Measurements from ENCODE around the gene STPG2.
A peak's percentile ranks its signal among the peaks of the same experiment; 100 is the strongest.

The STPG2 gene

GRCh38 chr4:98092833-98093439, 50.3 kb downstream of the STPG2 start:
- peak; percentile 51 for DNase-seq

GRCh38 chr4:98081936-98082335, 61.3 kb downstream of the STPG2 start:
- DNase-seq: no peak

GRCh38 chr4:98068495-98068894, 74.8 kb downstream of the STPG2 start:
- DNase-seq: no peak

- DNase-seq: peak; percentile 5
Measured at GRCh38 chr4:98055800-98056501, 87.3 kb downstream of the STPG2 start.

GRCh38 chr4:98046665-98047064, 96.6 kb downstream of the STPG2 start:
- DNase-seq: peak; percentile 4

- no peak for DNase-seq
Measured at GRCh38 chr4:98030059-98030458, 113.2 kb downstream of the STPG2 start.

GRCh38 chr4:98027827-98028226, 115.4 kb downstream of the STPG2 start:
- peak; percentile 45 for DNase-seq

GRCh38 chr4:98026362-98026761, 116.9 kb downstream of the STPG2 start:
- DNase-seq: no peak

- DNase-seq: no peak
Measured at GRCh38 chr4:98006814-98007412, 136.4 kb downstream of the STPG2 start.

- no peak for DNase-seq
Measured at GRCh38 chr4:98006060-98006459, 137.2 kb downstream of the STPG2 start.

- DNase-seq: no peak
Measured at GRCh38 chr4:98000940-98001339, 142.3 kb downstream of the STPG2 start.

- no peak for DNase-seq
Measured at GRCh38 chr4:97998203-97998602, 145.1 kb downstream of the STPG2 start.

GRCh38 chr4:97994765-97995465, 148.4 kb downstream of the STPG2 start:
- no peak for DNase-seq

GRCh38 chr4:97990409-97990808, 152.9 kb downstream of the STPG2 start:
- DNase-seq: no peak

- peak; percentile 49 for DNase-seq
Measured at GRCh38 chr4:97987019-97987648, 156.1 kb downstream of the STPG2 start.

GRCh38 chr4:97984545-97985131, 158.6 kb downstream of the STPG2 start:
- no peak for DNase-seq

- no peak for DNase-seq
Measured at GRCh38 chr4:97978791-97979488, 164.3 kb downstream of the STPG2 start.

GRCh38 chr4:97953171-97953941, 189.9 kb downstream of the STPG2 start:
- no peak for DNase-seq

GRCh38 chr4:97952763-97953162, 190.5 kb downstream of the STPG2 start:
- no peak for DNase-seq

- DNase-seq: no peak
Measured at GRCh38 chr4:97950836-97951235, 192.4 kb downstream of the STPG2 start.

GRCh38 chr4:97942951-97943350, 200.3 kb downstream of the STPG2 start:
- DNase-seq: peak; percentile 34
